AG04450 (cell line): ENCODE measurements around the gene CYP24A1. TPM values are rescaled to one million over a fixed set of nuclear protein-coding genes. Genes with fewer than 3 reads are reported as not detected.

Experiments
- CTCF ChIA-PET: fragments of 300-600, 350-600 bp; formaldehyde crosslinking; extraction: SDS; loops from one replicate; lab custom pipeline; 2022; ENCODE audit warnings: antibody characterized with exemption, inconsistent platforms; lab: Charles Lee
- POLR2A ChIA-PET: fragments of 350-600 bp; formaldehyde crosslinking; extraction: SDS; loops from one replicate; lab custom pipeline; 2021; ENCODE audit warnings: antibody characterized with exemption, inconsistent platforms; lab: Yijun Ruan, JAX
- DNase-seq: peaks from one replicate; pipeline ENCODE4 v3.0.0-alpha.2; 2011; ENCODE audit warnings: low read depth, low spot score
- H3K27ac ChIP-seq: one replicate; pipeline ENCODE4 v1.5.1; 2012; ENCODE audit warnings: low read depth, low read length, control low read depth
- H3K27me3 ChIP-seq: one replicate; pipeline ENCODE4 v1.6.0; 2012; ENCODE audit warnings: low read length; ENCODE audit not compliant: control insufficient read depth, insufficient read depth
- H3K4me3 ChIP-seq: 2 replicates; pipeline ENCODE4 v1.5.1; 2011; ENCODE audit warnings: mild to moderate bottlenecking, low read depth, low read length, control low read depth
- H3K9me3 ChIP-seq: 2 replicates; pipeline ENCODE4 v1.5.1; 2012; ENCODE audit warnings: low read length; ENCODE audit not compliant: control insufficient read depth, insufficient read depth
- CTCF ChIP-seq: IDR thresholded peaks from 2 replicates; pipeline ENCODE4 v1.5.1; 2011; ENCODE audit warnings: low read depth, low read length, control low read depth, inconsistent platforms
- polyA plus RNA-seq: library from polyadenylated mRNA; depleted of rRNA; stranded (reverse); fragments of >200 nt; gene quantifications from 2 replicates; pipeline ENCODE4 v1.2.3, GENCODE V29; 2011

Gene CYP24A1
- polyA plus RNA-seq, 1 experiment = 2.1 TPM

GRCh38 chr20:54168961-54169862 lies 4.6 kb downstream of the CYP24A1 start:
- no peak overlapping the region for H3K4me3 ChIP-seq
- no peak for TF ChIP-seq CTCF
- ChIA-PET POLR2A (no interaction called here), CTCF (interaction anchor here (1.1 to 2.4 kb wide), 3 partner anchors 28 to 66 kb away, joined by 3 to 11 read pairs (median 3); no protein-coding TSS in a partner anchor)
- DNase-seq = no peak
- no peak overlapping the region for H3K27ac ChIP-seq
- H3K27me3 ChIP-seq = peaks cover 53% of the 10 kb centered on the region
- H3K9me3 ChIP-seq = peaks cover 3% of the 10 kb centered on the region; the same call in 1 of the 2 replicates

- ChIA-PET POLR2A (interaction anchor here (0.5 kb wide), 1 partner anchor 471 kb away, joined by 4 read pairs; no protein-coding TSS in a partner anchor), CTCF (interaction anchor here (2.4 kb wide), 1 partner anchor 65 kb away, joined by 11 read pairs; no protein-coding TSS in a partner anchor)
- Histone ChIP-seq H3K27me3 (peaks cover 44% of the 10 kb centered on the region), H3K9me3 (no peaks in the 10 kb centered on the region; the same call in 1 of the 2 replicates), H3K4me3 (no peak overlapping the region), H3K27ac (no peak overlapping the region)
- DNase-seq = no peak
- no peak for TF ChIP-seq CTCF
Observed at GRCh38 chr20:54167909-54168872, 5.6 kb downstream of the CYP24A1 start.

- TF ChIP-seq CTCF = no peak
- no peak overlapping the region for H3K4me3 ChIP-seq
- H3K27ac ChIP-seq = no peak overlapping the region
- POLR2A ChIA-PET = no interaction called here
- CTCF ChIA-PET = interaction anchor here (1.3 to 1.4 kb wide), 2 partner anchors 33 to 70 kb away, joined by 4 read pairs; no protein-coding TSS in a partner anchor
- DNase-seq = no peak
- peaks cover 40% of the 10 kb centered on the region for H3K27me3 ChIP-seq
- no peaks in the 10 kb centered on the region for H3K9me3 ChIP-seq
Observed at GRCh38 chr20:54166987-54167662, 6.7 kb downstream of the CYP24A1 start.

GRCh38 chr20:54165803-54166202 lies 8.0 kb downstream of the CYP24A1 start:
- POLR2A ChIA-PET = no interaction called here
- CTCF ChIA-PET = interaction anchor here (1.0 to 1.4 kb wide), 3 partner anchors 34 to 69 kb away, joined by 3 to 4 read pairs (median 4); no protein-coding TSS in a partner anchor
- DNase-seq = no peak

More at GRCh38 chr20:54165803-54166202, 8.0 kb downstream of the CYP24A1 start:
- no peak overlapping the region for H3K4me3 ChIP-seq
- H3K27ac ChIP-seq = no peak overlapping the region
- no peaks in the 10 kb centered on the region for H3K9me3 ChIP-seq
- no peak for TF ChIP-seq CTCF
- peaks cover 34% of the 10 kb centered on the region for H3K27me3 ChIP-seq
